GM21576 (cell line): Measurements from ENCODE around the gene SSH3.
"Not testable (repeated sequence)": the region's sequence is repeated elsewhere in the genome, so short reads cannot be mapped to it uniquely, and the experiment has no call there.

Experiments used
- ATAC-seq: cut with Tn5 transposase; IDR thresholded peaks from one replicate; pipeline ENCODE4 v1.9.1; 2021; ENCODE audit warnings: mild to moderate bottlenecking, moderate library complexity; ENCODE audit not compliant: unreplicated experiment

SSH3 gene, protein sequence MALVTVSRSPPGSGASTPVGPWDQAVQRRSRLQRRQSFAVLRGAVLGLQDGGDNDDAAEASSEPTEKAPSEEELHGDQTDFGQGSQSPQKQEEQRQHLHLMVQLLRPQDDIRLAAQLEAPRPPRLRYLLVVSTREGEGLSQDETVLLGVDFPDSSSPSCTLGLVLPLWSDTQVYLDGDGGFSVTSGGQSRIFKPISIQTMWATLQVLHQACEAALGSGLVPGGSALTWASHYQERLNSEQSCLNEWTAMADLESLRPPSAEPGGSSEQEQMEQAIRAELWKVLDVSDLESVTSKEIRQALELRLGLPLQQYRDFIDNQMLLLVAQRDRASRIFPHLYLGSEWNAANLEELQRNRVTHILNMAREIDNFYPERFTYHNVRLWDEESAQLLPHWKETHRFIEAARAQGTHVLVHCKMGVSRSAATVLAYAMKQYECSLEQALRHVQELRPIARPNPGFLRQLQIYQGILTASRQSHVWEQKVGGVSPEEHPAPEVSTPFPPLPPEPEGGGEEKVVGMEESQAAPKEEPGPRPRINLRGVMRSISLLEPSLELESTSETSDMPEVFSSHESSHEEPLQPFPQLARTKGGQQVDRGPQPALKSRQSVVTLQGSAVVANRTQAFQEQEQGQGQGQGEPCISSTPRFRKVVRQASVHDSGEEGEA

DNA sequence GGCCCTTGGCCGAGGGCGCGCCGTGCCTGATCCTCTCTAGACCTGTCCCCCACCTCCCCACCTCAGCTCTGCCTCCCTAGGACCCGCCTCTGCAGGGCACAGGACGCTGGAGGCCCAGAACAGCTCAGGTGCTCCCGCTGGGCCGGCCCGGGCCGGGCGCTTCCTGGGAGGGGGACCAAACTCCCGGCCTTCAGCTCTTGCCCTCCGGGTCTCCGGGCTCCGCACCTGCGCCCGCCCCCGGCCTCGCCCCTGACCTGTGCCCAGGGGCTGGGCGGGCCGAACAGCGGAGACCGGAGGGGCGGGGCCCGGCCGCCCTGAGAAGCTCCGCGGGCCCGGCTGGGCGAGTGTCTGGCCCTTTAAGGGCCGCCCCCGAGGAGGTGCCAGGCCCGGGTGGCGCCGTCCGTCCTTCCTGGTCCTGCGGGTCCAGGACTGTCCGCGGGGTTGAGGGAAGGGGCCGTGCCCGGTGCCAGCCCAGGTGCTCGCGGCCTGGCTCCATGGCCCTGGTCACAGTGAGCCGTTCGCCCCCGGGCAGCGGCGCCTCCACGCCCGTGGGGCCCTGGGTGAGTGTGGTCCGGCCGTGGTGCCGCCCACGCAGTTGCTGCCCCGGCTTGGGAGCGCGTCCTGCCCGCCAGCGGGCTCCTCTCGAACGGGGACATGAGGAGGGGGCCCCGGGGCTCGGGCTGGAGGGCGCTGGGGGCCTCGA is at the start of gene SSH3:
Gene SSH3, plus strand, starts transcription at position 399 of the 703 bp plus-strand sequence. Its CDS starts 96 bp downstream, at position 495.
- ATAC-seq, result no peak

- no peak for ATAC-seq
Observed at GRCh38 chr11:67253872-67254624, 49.3 kb upstream of the SSH3 start.

DNA sequence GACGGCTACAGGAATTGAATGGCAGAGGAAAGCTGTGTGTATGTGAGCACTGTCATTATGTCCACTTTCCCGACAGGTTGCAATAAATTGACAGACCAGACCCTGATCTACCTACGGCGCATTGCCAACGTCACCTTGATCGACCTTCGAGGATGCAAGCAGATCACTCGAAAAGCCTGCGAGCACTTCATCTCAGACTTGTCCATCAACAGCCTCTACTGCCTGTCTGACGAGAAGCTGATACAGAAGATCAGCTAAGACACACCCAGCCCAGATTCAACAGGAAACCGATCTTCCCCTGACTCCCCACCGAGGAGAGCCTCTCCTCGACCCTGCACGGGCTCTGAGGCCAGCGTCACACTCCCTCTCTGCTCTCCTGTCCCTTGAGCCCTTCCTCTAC is 48.5 kb upstream of the SSH3 start:
- ATAC-seq, result no peak

DNA sequence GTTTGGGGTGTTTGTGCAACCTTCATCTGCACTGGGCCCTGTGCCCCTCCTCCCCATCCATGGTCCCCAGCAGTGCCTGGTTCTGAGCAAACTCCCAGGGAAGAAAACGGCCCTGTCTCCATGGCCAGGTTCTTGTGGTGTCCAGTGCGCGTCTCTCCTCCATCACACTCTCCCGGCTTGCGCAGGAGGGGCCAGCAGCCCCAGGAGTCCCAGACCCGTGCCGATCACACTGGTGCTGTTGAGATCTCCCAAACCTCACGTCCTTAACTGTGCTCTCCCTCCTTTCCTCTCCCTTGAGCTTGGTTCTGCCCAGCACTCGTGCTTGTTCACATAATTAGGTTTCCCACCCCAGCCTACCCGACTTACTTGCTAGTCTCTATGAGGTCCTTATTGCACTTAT is 48.0 kb upstream of the SSH3 start:
- no peak for ATAC-seq

DNA sequence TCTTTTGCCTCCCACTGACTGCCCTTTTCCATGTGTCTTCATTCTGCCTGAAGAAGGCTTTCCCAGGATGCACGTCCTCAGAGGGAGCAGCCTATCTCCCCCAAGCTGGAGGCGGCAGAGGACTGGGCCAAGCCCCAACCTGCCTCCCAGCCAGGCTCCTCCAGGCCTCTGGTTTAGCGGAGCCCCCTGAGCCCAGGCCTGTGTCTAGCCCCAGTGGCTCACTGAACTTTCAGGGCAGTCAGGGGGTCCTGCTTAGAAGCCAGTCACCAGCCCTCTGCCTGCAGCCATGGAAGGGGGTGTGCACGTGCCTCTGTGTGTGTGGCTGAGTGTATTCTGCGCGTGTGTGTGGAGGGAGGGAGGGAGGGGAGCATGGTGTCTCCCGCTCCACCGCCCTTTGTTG is 47.5 kb upstream of the SSH3 start:
- ATAC-seq, result no peak

- ATAC-seq, result no peak
Observed at GRCh38 chr11:67256477-67257135, 46.7 kb upstream of the SSH3 start.

GRCh38 chr11:67260406-67260805 is 42.9 kb upstream of the SSH3 start:
- ATAC-seq, result no peak

DNA sequence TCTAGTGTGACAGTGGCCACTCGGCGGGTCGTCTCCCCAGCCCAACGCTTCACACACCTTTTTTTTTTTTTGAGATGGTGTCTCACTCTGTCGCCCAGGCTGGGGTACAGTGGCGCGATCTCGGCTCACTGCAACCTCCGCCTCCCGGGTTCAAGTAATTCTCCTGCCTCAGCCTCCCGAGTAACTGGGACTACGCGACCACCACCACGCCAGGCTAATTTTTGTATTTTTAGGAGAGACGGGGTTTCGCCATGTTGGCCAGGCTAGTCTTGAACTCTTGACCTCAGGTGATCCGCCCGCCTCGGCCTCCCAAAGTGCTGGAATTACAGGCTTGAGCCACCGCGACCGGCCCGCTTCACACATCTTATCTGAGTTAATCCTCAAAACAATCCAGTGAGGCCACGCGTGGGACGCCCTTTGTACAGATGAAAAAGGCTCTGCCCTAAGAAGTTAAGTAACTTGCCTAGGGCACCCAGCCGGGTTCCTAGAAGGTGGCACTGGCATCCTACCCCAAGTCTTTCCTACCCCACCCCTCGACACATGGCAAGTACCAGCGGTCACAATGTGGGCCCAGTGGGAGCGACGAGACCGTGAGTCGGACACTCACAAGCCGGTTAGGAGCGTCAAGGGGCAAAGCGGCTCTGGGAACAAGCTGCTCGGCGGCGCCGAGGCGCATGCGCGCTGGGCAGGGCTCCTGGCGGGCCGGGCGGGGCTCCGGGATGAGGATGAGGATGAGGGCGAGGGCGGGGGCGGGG is 42.3 kb upstream of the SSH3 start:
- not testable (repeated sequence) for ATAC-seq

- ATAC-seq, result no peak
Observed at GRCh38 chr11:67261640-67261945, 41.7 kb upstream of the SSH3 start.

DNA sequence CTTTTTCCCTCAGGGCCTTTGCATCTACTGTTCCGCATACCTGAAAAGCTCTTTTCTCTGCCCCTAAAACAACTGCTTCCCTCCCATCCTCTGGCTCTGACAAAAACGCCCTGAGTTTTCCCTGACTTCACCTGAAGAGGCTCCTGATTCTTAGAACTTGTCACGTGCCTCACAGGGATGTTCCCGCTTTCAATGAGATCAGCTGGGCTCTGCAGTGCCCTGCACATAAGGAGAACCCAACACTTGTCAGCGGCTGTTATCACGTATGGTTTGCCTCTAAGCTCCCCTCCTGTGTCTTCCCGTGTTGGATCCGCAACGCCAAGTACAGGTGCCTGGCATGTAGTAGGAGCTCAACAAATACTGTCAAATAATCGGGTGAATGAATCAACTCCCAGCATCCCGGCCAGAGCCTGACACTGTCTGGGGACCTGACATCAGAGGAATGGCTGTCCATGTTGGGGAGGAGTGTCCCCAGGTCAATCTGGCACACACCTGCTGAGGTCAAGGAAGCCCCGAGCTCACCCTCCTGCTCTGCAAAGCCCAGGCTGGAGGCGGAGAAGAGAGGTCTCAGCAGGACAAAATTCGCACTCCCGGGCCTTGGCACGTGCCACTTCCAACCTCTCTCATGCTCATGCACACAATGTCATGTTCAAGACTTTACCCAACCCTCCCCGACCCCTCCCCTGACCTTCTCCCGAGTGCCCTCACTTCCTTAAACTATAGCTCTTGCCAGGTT is 41.2 kb upstream of the SSH3 start:
- no peak for ATAC-seq

DNA sequence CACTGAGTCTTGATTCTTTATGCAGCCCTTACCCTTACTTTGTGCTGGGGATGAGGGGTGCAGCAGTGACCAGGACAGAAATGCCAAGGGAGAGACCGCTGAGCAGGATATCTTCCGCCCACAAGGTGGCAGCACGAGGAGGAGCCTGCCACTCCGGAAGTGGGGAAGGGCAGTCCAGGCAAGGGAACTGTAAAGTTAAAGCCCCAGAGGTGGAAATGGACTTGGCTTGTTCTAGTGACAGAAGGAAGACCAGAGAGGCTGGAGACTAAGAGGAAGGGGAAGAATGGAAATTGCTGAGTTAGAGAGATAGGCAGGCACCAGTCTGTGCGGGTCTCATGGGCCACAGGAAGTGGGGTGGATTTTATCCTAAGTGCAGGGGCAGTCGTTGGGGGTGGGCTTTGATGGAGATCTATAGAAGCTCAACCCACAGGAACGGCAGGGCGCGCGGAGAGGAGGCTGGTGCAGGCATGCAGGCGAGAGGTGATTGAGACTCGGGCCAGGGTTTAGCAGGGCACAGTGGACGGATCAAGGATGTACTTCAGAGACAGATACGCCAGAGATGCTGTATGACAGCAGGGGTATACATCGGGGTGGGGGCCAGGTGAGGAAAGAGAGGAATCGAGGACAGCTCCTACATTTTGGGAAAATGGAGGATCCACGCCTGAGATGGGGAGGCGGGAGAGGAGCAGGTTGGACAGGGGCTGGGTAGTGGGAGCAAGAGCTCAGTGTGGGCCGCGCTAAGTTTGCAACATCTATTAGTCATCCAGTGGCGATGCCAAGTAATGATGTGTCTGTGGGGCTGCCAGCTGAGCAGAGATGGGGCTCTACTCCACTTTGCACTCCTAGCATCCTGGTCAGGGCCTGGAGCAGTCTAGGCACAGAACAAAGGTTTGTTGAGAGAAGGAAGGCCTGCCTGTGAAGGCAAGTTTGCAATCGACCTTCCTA is 40.3 kb upstream of the SSH3 start:
- ATAC-seq, result no peak

- ATAC-seq, result no peak
Observed at GRCh38 chr11:67264260-67264659, 39.1 kb upstream of the SSH3 start.

DNA sequence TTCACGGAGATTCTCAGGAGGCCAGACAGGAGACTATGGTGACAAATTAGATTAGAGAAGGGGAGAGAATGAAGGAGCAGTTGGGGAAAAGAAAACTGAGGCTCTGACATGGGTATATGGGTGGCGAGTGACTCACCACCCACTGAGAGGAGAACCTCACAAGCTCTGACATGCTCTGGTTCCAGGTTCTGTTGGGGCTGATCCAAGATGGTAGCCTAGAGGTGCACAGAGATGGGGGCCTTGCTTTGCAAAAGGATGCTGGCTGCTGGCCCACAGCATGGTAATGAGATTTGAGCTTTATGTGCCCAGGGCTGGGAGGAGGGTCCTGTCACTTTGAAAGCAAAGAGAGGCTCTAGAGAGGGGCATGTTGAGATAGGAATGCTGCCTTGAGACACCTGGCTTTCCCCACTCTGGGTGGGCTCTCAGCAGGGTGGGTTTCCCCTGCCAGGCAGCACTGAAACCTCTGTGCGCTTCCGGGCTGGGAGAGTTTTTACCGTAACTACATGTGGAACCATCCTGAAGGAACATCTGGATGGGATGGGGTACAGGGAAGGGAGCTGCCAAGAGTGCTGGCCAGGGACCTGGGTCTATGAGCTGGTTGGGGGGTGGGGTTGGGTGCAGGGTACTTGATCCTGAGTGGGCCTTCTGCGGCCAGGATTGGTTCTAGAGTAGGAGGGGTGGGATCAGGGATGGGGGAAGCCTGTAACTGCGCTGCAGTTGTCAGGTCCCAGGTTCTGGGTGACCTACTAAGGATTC is 38.3 kb upstream of the SSH3 start:
- no peak for ATAC-seq

DNA sequence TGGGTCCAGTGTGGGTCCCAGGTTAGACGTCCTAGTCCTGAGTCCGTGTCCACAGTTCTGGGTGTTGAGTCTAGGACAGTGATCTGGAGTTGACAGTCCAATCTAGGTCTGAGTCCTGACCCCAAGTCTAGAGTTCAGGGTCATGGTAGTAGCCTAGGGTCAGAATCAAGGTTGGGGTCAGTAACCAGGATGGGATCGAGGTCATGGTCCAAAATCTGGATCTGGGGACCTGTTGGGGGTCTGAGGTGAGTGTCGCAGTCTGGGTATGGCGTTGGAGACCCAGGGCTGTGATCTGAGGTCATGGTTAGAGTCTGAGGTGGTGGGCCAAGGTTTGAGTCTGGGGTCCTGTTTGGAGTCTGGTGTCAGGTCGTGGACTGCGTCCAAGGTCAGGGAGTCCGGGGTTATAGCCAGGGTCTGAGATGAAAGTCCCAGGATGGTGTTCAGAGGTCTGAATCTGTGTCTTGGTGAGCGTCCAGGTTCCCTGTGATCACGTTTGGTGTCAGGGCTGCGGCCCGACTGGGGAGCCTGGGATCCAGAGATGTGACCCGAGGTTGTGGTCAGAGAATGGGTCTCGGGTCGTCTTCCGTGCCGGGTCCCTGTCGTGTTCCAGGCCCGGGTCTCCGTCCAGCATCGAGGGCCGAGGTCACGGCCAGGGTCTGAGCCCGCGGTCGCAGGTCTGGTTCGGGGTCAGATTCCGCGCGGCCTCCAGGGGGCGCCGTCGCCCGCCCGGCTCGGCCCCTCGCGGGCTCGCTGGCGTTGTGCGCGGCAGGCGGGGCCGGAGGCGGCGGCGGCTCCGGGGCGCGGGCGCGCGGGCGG is 37.5 kb upstream of the SSH3 start:
- ATAC-seq, result no peak

DNA sequence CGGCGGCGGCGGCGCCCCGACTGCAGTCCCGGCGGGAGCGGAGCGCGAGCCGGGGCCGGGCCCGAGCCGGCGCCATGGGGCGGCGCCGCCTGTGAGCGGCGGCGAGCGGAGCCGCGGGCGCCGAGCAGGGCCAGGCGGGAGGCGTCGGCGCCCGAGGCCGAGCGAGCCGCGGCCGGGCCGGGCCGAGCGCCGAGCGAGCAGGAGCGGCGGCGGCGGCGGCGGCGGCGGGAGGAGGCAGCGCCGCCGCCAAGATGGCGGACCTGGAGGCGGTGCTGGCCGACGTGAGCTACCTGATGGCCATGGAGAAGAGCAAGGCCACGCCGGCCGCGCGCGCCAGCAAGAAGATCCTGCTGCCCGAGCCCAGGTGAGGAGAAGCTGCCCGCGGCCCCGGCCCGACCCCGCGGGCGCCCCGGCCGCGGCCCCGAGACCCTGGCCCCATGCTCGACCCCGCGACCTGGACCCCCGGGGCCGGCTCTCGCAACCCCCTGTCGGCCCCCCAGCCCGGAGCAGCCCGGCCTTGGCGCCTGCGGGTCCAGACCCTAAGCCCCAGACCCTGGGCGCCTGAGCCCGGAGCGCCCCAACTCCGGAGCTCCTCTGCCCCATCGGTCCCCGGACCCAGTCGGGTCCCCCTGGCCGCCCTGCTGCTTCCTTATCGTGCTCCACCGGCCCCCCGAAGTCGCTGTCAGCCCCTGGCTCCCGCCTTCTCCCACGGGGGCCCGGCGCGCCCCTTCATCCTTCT is 36.7 kb upstream of the SSH3 start, which contains the start of gene GRK2:
Gene GRK2, plus strand, starts transcription at position 25 of the 739 bp plus-strand sequence. Its CDS starts 227 bp downstream, at position 252.
- no peak for ATAC-seq
